Measurements from ENCODE around the gene DMD.

DMD gene

GRCh38 chrX:31337332-31337731 is 1874.0 kb downstream of the DMD start:
- no peak for DNase-seq (ENCODE audit: low spot score)

- no peak for DNase-seq (ENCODE audit: low spot score)
Measured at GRCh38 chrX:31336419-31336818, 1874.9 kb downstream of the DMD start.

GRCh38 chrX:31334997-31335396 is 1876.4 kb downstream of the DMD start:
- no peak for DNase-seq (ENCODE audit: low spot score)

- DNase-seq (ENCODE audit: low spot score) = no peak
Measured at GRCh38 chrX:31333165-31333831, 1878.1 kb downstream of the DMD start.

GRCh38 chrX:31331928-31332327 is 1879.4 kb downstream of the DMD start:
- no peak for DNase-seq (ENCODE audit: low spot score)

GRCh38 chrX:31331015-31331414 is 1880.3 kb downstream of the DMD start:
- DNase-seq (ENCODE audit: low spot score) = no peak

GRCh38 chrX:31329298-31329697 is 1882.1 kb downstream of the DMD start:
- DNase-seq (ENCODE audit: low spot score) = no peak

- no peak for DNase-seq (ENCODE audit: low spot score)
Measured at GRCh38 chrX:31323658-31324057, 1887.7 kb downstream of the DMD start.

GRCh38 chrX:31320740-31321139 is 1890.6 kb downstream of the DMD start:
- DNase-seq (ENCODE audit: low spot score) = no peak

- DNase-seq (ENCODE audit: low spot score) = no peak
Measured at GRCh38 chrX:31319586-31319985, 1891.8 kb downstream of the DMD start.

- DNase-seq (ENCODE audit: low spot score) = no peak
Measured at GRCh38 chrX:31318866-31319265, 1892.5 kb downstream of the DMD start.

- DNase-seq (ENCODE audit: low spot score) = no peak
Measured at GRCh38 chrX:31316340-31316991, 1894.9 kb downstream of the DMD start.

- no peak for DNase-seq (ENCODE audit: low spot score)
Measured at GRCh38 chrX:31314921-31315320, 1896.4 kb downstream of the DMD start.

GRCh38 chrX:31307952-31308351 is 1903.4 kb downstream of the DMD start:
- no peak for DNase-seq (ENCODE audit: low spot score)

- DNase-seq (ENCODE audit: low spot score) = no peak
Measured at GRCh38 chrX:31302573-31303075, 1908.7 kb downstream of the DMD start.

- DNase-seq (ENCODE audit: low spot score) = no peak
Measured at GRCh38 chrX:31301941-31302340, 1909.4 kb downstream of the DMD start.

GRCh38 chrX:31301203-31301602 is 1910.1 kb downstream of the DMD start:
- DNase-seq (ENCODE audit: low spot score) = no peak

- no peak for DNase-seq (ENCODE audit: low spot score)
Measured at GRCh38 chrX:31298916-31299315, 1912.4 kb downstream of the DMD start.

GRCh38 chrX:31297881-31298280 is 1913.5 kb downstream of the DMD start:
- no peak for DNase-seq (ENCODE audit: low spot score)

GRCh38 chrX:31294475-31294874 is 1916.9 kb downstream of the DMD start:
- no peak for DNase-seq (ENCODE audit: low spot score)

- DNase-seq (ENCODE audit: low spot score) = peak; percentile 2
Measured at GRCh38 chrX:31293409-31293808, 1917.9 kb downstream of the DMD start.

- no peak for DNase-seq (ENCODE audit: low spot score)
Measured at GRCh38 chrX:31291131-31291530, 1920.2 kb downstream of the DMD start.

GRCh38 chrX:31287861-31288260 is 1923.5 kb downstream of the DMD start:
- DNase-seq (ENCODE audit: low spot score) = no peak

- DNase-seq (ENCODE audit: low spot score) = no peak
Measured at GRCh38 chrX:31280580-31280979, 1930.8 kb downstream of the DMD start.
